Keratinocyte (primary cell): ENCODE data around the gene RELT. TPM values are rescaled to one million over a fixed set of nuclear protein-coding genes. Genes with fewer than 3 reads are reported as not detected.

ENCODE experiments used
- DNase-seq: peaks from one replicate; pipeline ENCODE4 v3.0.0-alpha.2; 2011; ENCODE audit warnings: low read depth, missing footprints, low spot score
- FAIRE-seq: peaks from 2 replicates; lab custom pipeline; 2011; peaks lifted over from hg19 to GRCh38; lab: Jason Lieb, UNC
- H2AFZ ChIP-seq: 2 replicates; pipeline ENCODE4 v1.6.0; 2012; ENCODE audit warnings: low read length, control low read depth, inconsistent platforms; ENCODE audit not compliant: control insufficient read depth
- H3K27ac ChIP-seq: 2 replicates; pipeline ENCODE4 v1.5.1; 2011; ENCODE audit warnings: low read length; ENCODE audit not compliant: control insufficient read depth, insufficient read depth
- H3K27me3 ChIP-seq: 3 replicates; pipeline ENCODE4 v1.6.0; 2011; ENCODE audit warnings: low read length; ENCODE audit not compliant: control insufficient read depth, insufficient read depth; ENCODE audit errors: extremely low read depth
- H3K36me3 ChIP-seq, 2 experiments: 2 replicates in 1 of 2; 3 replicates in 1 of 2; pipeline ENCODE4 v1.5.1; 2011; ENCODE audit warnings: low read length in 2 of 2, mild to moderate bottlenecking in 1 of 2; ENCODE audit not compliant: control insufficient read depth in 2 of 2, insufficient read depth in 2 of 2; ENCODE audit errors: extremely low read depth in 1 of 2
- H3K4me1 ChIP-seq: 3 replicates; pipeline ENCODE4 v1.5.1; 2011; ENCODE audit warnings: low read length; ENCODE audit not compliant: control insufficient read depth, insufficient read depth; ENCODE audit errors: extremely low read depth
- H3K4me2 ChIP-seq: 3 replicates; pipeline ENCODE4 v1.6.0; 2011; ENCODE audit warnings: low read depth, low read length; ENCODE audit not compliant: control insufficient read depth, insufficient read depth; ENCODE audit errors: extremely low read depth
- H3K4me3 ChIP-seq, 3 experiments: fragments of 200-600 bp in 1 of 3; sonication (generic) in 1 of 3; 2 replicates in 2 of 3; 3 replicates in 1 of 3; pipeline ENCODE4 v1.5.1; 2011 to 2016; ENCODE audit warnings: low read length in 3 of 3, mild to moderate bottlenecking in 3 of 3, control low read depth in 2 of 3, inconsistent platforms in 1 of 3, low read depth in 1 of 3, mixed read lengths in 1 of 3, mixed run types in 1 of 3, moderate library complexity in 1 of 3; ENCODE audit not compliant: control insufficient read depth in 2 of 3, insufficient read depth in 2 of 3; ENCODE audit errors: extremely low read depth in 1 of 3
- H3K79me2 ChIP-seq: 2 replicates; pipeline ENCODE4 v1.6.0; 2012; ENCODE audit warnings: low read length; ENCODE audit not compliant: control insufficient read depth, insufficient read depth
- H3K9ac ChIP-seq: 3 replicates; pipeline ENCODE4 v1.6.0; 2011; ENCODE audit warnings: low read length; ENCODE audit not compliant: control insufficient read depth, insufficient read depth; ENCODE audit errors: extremely low read depth
- H3K9me1 ChIP-seq: 3 replicates; pipeline ENCODE4 v1.6.0; 2011; ENCODE audit warnings: low read length; ENCODE audit not compliant: control insufficient read depth, insufficient read depth; ENCODE audit errors: extremely low read depth
- H3K9me3 ChIP-seq: 2 replicates; pipeline ENCODE4 v1.5.1; 2012; ENCODE audit warnings: low read depth, low read length; ENCODE audit not compliant: control insufficient read depth
- H4K20me1 ChIP-seq: 3 replicates; pipeline ENCODE4 v1.6.0; 2011; ENCODE audit warnings: low read length; ENCODE audit not compliant: control insufficient read depth, insufficient read depth; ENCODE audit errors: extremely low read depth
- CTCF ChIP-seq, 3 experiments: IDR thresholded peaks in 1 of 3; conservative IDR thresholded peaks in 1 of 3; optimal IDR thresholded peaks in 1 of 3; 2 replicates in 2 of 3; 3 replicates in 1 of 3; pipeline versions ENCODE3 to v1.5.1; 2011; ENCODE audit warnings: low read length in 3 of 3, mild to moderate bottlenecking in 3 of 3, moderate library complexity in 2 of 3, control low read depth in 1 of 3, inconsistent platforms in 1 of 3; ENCODE audit not compliant: insufficient read depth in 2 of 3; ENCODE audit errors: extremely low read depth in 1 of 3
- EZH2 ChIP-seq: IDR thresholded peaks from one replicate; pipeline ENCODE4 v1.6.1; 2012; ENCODE audit warnings: inconsistent platforms, mild to moderate bottlenecking, low read length, moderate library complexity
- dilution Hi-C: fragments of 300-500 bp; cut with MboI; formaldehyde crosslinking; loops from one replicate; pipeline ENCODE4 v1.7.0; 2020; ENCODE audit warnings: low sequenced_read_pairs; ENCODE audit not compliant: extremely low pct_ligation_motif_present
- polyA plus RNA-seq, 5 experiments: library from polyadenylated mRNA; depleted of rRNA in 3 of 5; stranded (reverse) in 3 of 5; stranded (forward) in 1 of 5; unstranded in 1 of 5; fragments of >200 nt; gene quantifications; 1 replicate in 1 of 5; 2 replicates in 3 of 5; 3 replicates in 1 of 5; pipeline versions ENCODE4 v1.2.1 to v1.2.3, GENCODE V29; 2011 to 2012; ENCODE audit warnings: missing spikeins in 2 of 5, low read depth in 1 of 5, low replicate concordance in 1 of 5

RELT gene
- polyA plus RNA-seq, 1 donor (not counting 4 experiments of a cell fraction or from before 2014, with no cell fraction given), result 4.2 TPM

- Histone ChIP-seq H3K27me3 (no peaks in the 10 kb centered on the region), H3K4me2 (no peak overlapping the region), H3K79me2 (no peaks in the 10 kb centered on the region), H3K9me1 (no peaks in the 10 kb centered on the region), H3K9ac (no peak overlapping the region), H2AFZ (no peak overlapping the region), H3K9me3 (no peaks in the 10 kb centered on the region), H4K20me1 (no peaks in the 10 kb centered on the region), H3K36me3 (no peaks in the 10 kb centered on the region), H3K4me1 (no peaks in the 10 kb centered on the region), H3K4me3 (no peak overlapping the region), H3K27ac (no peak overlapping the region)
- TF ChIP-seq CTCF (optimal IDR thresholded peaks at IDR 0.05 in 1 of 3, IDR thresholded peaks at IDR 0.05 in 1 of 3, conservative IDR thresholded peaks at IDR 0.05 in 1 of 3; ENCODE audit: extremely low read depth in 1 of 3, insufficient read depth in 2 of 3, low read length in 3 of 3), result no peak
- no peak for TF ChIP-seq EZH2
- no peak for FAIRE-seq
- DNase-seq, result no peak
- dilution Hi-C loops, result no loop called here
Observed at GRCh38 chr11:73439002-73439843, 63.0 kb downstream of the RELT start.

DNA sequence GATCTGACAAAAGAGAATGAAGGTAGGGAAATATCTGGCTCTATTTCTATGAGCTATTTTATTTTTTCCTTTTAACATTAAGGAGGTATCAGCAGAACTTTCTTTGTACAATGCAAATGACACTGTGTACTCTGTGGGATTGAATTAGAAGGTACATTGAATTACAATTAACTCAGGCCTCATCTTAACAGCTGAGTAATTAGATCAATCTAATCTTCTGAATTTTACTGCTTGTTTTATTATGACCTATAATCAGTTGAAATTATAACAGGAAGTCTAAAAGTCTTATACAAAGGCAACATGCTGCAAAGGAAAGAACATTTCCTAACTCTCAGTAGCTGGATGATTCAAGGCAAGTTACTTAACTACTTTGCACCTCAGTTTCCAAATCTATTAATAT, 69.8 kb downstream of the RELT start:
- Histone ChIP-seq H3K36me3 (no peaks in the 10 kb centered on the region), H2AFZ (no peak overlapping the region), H3K27me3 (no peaks in the 10 kb centered on the region), H3K9me3 (no peaks in the 10 kb centered on the region), H3K4me2 (no peak overlapping the region), H3K27ac (no peak overlapping the region), H3K4me3 (no peak overlapping the region), H3K4me1 (no peaks in the 10 kb centered on the region), H3K79me2 (no peaks in the 10 kb centered on the region), H3K9ac (no peak overlapping the region), H4K20me1 (no peaks in the 10 kb centered on the region), H3K9me1 (no peaks in the 10 kb centered on the region)
- TF ChIP-seq EZH2 (no peak), CTCF (optimal IDR thresholded peaks at IDR 0.05 in 1 of 3, IDR thresholded peaks at IDR 0.05 in 1 of 3, conservative IDR thresholded peaks at IDR 0.05 in 1 of 3; ENCODE audit: extremely low read depth in 1 of 3, insufficient read depth in 2 of 3, low read length in 3 of 3) (no peak)
- FAIRE-seq (no peak), DNase-seq (no peak)
- dilution Hi-C loops, result no loop called here
